Prostate gland (tissue), 2 donors: Measurements from ENCODE around the gene SV2B. TPM values are rescaled to one million over a fixed set of nuclear protein-coding genes. Genes with fewer than 3 reads are reported as not detected.

Experiments used
- DNase-seq: peaks from one replicate; pipeline ENCODE4 v3.0.0-alpha.2; 2019; ENCODE audit warnings: low spot score
- H3K27ac ChIP-seq, 2 donors: fragments of 200-600 bp; sonication (generic); 2 replicates each; pipeline ENCODE4 v1.5.1; 2017 to 2019
- H3K27me3 ChIP-seq: fragments of 200-600 bp; sonication (generic); replicated peaks from 2 replicates; pipeline ENCODE4 v1.5.1; 2019; ENCODE audit not compliant: insufficient read depth
- H3K36me3 ChIP-seq, 2 donors: fragments of 200-600 bp; sonication (generic); 1 replicate in 1 of 2; 2 replicates in 1 of 2; pipeline versions ENCODE4 v1.5.1 to v1.8.1; 2017 to 2019
- H3K4me1 ChIP-seq: fragments of 200-600 bp; sonication (generic); replicated peaks from 2 replicates; pipeline ENCODE4 v1.5.1; 2019
- H3K4me3 ChIP-seq, 2 donors: fragments of 200-600 bp; sonication (generic); 2 replicates each; pipeline ENCODE4 v1.5.1; 2017 to 2019
- H3K9me3 ChIP-seq: fragments of 200-600 bp; sonication (generic); 2 replicates; pipeline ENCODE4 v1.5.1; 2017
- CTCF ChIP-seq, 4 experiments: fragments of 200-600 bp in 2 of 4; fragments of 450-650 bp in 2 of 4; sonication (generic) in 2 of 4; IDR thresholded peaks; 1 replicate in 3 of 4; 2 replicates in 1 of 4; pipeline ENCODE4 v1.5.1; 2016 to 2019; ENCODE audit warnings: antibody characterized with exemption in 4 of 4, mild to moderate bottlenecking in 2 of 4, moderate library complexity in 2 of 4
- POLR2A ChIP-seq: fragments of 450-650 bp; IDR thresholded peaks from one replicate; pipeline ENCODE4 v1.6.1; 2016; ENCODE audit warnings: antibody characterized with exemption, mild to moderate bottlenecking
- POLR2AphosphoS5 ChIP-seq: sonication (generic); formaldehyde crosslinking; IDR thresholded peaks from one replicate; pipeline ENCODE4 v1.6.1; 2017; ENCODE audit warnings: antibody characterized with exemption
- WGBS: methylation state at CpG from one replicate; pipeline ENCODE4 v1.1.5; 2018; 5-methylcytosine and 5-hydroxymethylcytosine counted together
- intact Hi-C: fragments of 100-400 bp; cut with DNase I; formaldehyde crosslinking; loops from one replicate; pipeline ENCODE4 v1.14.2; 2022
- total RNA-seq, 2 donors: library from RNA; depleted of rRNA; stranded (reverse); fragments of >200 nt; gene quantifications; one replicate each; pipeline ENCODE4 v1.1.0, GENCODE V29; 2016

Gene SV2B
- total RNA-seq, 2 donors from 2014 or later = 2.3 to 5.4 TPM

DNA sequence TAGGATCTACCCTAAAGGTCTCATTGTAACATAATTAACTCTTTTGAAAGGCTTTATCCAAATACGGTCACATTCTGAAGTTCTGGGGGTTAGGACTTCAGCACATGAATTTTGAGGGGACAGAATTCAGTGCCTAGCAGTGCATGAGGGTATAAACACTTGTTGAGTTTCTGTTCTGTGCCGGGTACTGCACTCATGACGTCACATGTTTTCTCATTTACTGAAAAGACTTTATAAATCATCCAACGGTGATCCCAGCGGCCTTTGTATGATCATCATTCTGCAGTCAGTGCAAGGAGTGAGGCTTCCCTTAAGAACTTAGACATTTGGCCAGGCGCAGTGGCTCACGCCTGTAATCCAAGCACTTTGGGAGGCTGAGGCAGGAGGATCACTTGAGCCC, 25.1 kb downstream of the SV2B start:
- intact Hi-C loops = no loop called here
- H3K27me3 ChIP-seq = no peaks in the 10 kb centered on the region
- no peaks in the 10 kb centered on the region for H3K4me1 ChIP-seq
- no peak for DNase-seq
- 90% methylated on average over 7 of the region's 7 CpGs for WGBS
- H3K4me3 ChIP-seq = no peak overlapping the region
- H3K36me3 ChIP-seq = no peaks in the 10 kb centered on the region
- H3K9me3 ChIP-seq = no peaks in the 10 kb centered on the region
- no peak overlapping the region for H3K27ac ChIP-seq
- no peak for TF ChIP-seq POLR2A
- TF ChIP-seq POLR2AphosphoS5 = no peak
- no peak for TF ChIP-seq CTCF (IDR thresholded peaks at IDR 0.05)

DNA sequence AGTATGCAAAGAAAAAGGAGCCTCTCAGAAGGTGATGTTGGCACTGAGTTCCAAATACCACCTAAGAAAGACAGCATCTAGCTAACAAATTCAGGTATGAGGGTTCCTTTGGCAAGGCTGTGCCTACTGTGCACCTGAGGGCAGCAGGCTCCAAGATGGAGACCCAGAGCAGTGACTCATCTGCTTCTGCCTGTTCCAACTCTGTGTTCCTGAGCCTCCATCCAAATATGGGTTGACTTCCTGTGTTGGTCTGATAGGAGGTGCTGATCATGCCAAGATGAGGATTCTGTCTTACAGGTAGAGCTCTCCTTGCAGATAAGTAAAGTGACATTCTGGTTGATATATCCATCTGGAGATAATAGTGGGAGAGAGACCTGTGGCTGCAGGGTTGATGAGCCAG, 26.0 kb downstream of the SV2B start:
- TF ChIP-seq POLR2AphosphoS5 (no peak), CTCF (IDR thresholded peaks at IDR 0.05) (no peak), POLR2A (no peak)

GRCh38 chr15:91127236-91127955, 27.3 kb downstream of the SV2B start:
- intact Hi-C loops = no loop called here
- no peak overlapping the region for H3K4me3 ChIP-seq
- no peaks in the 10 kb centered on the region for H3K9me3 ChIP-seq
- TF ChIP-seq POLR2AphosphoS5 (no peak), POLR2A (no peak), CTCF (IDR thresholded peaks at IDR 0.05) (no peak)
- H3K4me1 ChIP-seq = no peaks in the 10 kb centered on the region
- DNase-seq = no peak
- no peaks in the 10 kb centered on the region for H3K27me3 ChIP-seq
- H3K36me3 ChIP-seq = no peaks in the 10 kb centered on the region
- no peak overlapping the region for H3K27ac ChIP-seq
- 54% methylated on average over 7 of the region's 7 CpGs for WGBS

More for the DNA sequence above, 26.0 kb downstream of the SV2B start:
- intact Hi-C loops = no loop called here
- no peaks in the 10 kb centered on the region for H3K9me3 ChIP-seq
- no peak for DNase-seq
- no peak overlapping the region for H3K4me3 ChIP-seq
- H3K27me3 ChIP-seq = no peaks in the 10 kb centered on the region
- H3K27ac ChIP-seq = no peak overlapping the region
- no peaks in the 10 kb centered on the region for H3K36me3 ChIP-seq
- no peaks in the 10 kb centered on the region for H3K4me1 ChIP-seq

DNA sequence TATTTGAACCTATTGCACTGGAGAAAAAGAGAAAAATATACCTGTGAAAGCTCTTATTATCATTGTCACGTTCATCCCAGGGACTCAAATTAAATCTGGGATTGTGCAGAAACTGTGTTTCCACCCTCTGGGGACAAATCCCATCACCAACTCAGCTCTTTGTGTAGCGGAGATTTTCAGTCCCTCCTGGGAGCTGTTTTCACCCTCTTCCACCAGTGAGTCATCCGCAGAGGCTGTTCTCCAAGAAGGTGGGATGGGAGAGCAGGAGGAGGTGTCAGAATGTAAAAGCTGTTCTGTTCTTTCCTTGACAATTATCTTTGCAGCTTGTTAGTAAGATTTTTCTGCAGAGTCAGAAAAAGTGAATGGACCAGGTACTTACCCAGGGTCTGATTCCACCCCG, 28.0 kb downstream of the SV2B start:
- Histone ChIP-seq H3K27ac (no peak overlapping the region), H3K4me3 (no peak overlapping the region), H3K4me1 (no peaks in the 10 kb centered on the region), H3K9me3 (no peaks in the 10 kb centered on the region), H3K36me3 (no peaks in the 10 kb centered on the region), H3K27me3 (no peaks in the 10 kb centered on the region)
- intact Hi-C loops = no loop called here
- 76% methylated on average over 4 of the region's 4 CpGs for WGBS
- TF ChIP-seq POLR2AphosphoS5 (no peak), CTCF (IDR thresholded peaks at IDR 0.05) (no peak), POLR2A (no peak)
- no peak for DNase-seq

- Histone ChIP-seq H3K9me3 (no peaks in the 10 kb centered on the region), H3K27me3 (no peaks in the 10 kb centered on the region), H3K27ac (no peak overlapping the region), H3K4me1 (no peaks in the 10 kb centered on the region), H3K36me3 (no peaks in the 10 kb centered on the region), H3K4me3 (no peak overlapping the region)
- intact Hi-C loops = no loop called here
- WGBS = 95% methylated on average over 6 of the region's 6 CpGs
- TF ChIP-seq CTCF (IDR thresholded peaks at IDR 0.05) = no peak
- TF ChIP-seq POLR2AphosphoS5 = no peak
- no peak for TF ChIP-seq POLR2A
- DNase-seq = no peak
Observed at GRCh38 chr15:91129436-91129835, 29.4 kb downstream of the SV2B start.
